ENCODE data around the gene IL1RN.

IL1RN gene

DNA sequence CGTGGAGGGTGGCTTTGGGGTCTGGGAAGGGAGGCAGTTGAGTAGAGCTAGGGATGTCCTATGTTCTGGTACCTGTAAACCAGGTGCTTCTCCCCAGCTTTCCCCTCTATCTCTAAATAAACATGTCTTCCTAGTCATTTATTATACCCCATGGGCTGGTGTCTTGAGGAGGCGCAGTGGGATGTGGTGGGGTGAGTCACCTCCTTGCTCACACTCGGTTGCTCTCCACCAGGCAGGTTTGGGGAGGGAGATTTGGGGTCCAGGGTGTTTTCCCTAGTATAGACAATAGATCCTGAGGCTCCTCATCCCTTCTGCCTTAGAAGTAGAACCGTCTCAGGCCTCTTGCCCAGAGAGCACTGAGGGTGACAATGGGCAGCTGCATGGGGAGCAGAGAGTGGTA is 51.5 kb downstream of the IL1RN start:
- TF ChIP-seq, protein P1, sequence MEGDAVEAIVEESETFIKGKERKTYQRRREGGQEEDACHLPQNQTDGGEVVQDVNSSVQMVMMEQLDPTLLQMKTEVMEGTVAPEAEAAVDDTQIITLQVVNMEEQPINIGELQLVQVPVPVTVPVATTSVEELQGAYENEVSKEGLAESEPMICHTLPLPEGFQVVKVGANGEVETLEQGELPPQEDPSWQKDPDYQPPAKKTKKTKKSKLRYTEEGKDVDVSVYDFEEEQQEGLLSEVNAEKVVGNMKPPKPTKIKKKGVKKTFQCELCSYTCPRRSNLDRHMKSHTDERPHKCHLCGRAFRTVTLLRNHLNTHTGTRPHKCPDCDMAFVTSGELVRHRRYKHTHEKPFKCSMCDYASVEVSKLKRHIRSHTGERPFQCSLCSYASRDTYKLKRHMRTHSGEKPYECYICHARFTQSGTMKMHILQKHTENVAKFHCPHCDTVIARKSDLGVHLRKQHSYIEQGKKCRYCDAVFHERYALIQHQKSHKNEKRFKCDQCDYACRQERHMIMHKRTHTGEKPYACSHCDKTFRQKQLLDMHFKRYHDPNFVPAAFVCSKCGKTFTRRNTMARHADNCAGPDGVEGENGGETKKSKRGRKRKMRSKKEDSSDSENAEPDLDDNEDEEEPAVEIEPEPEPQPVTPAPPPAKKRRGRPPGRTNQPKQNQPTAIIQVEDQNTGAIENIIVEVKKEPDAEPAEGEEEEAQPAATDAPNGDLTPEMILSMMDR (IDR thresholded peaks at IDR 0.05; ENCODE audit: control extremely low read depth, extremely low read depth, low read depth, missing control alignments) = no peak
- no peak for DNase-seq (ENCODE audit: extremely low spot score)
- CTCF ChIA-PET = interaction anchor here (3.1 to 6.0 kb wide), 2 partner anchors 21 to 42 kb away, joined by 16 to 44 read pairs; no protein-coding TSS in a partner anchor
- POLR2A ChIA-PET = no interaction called here

DNA sequence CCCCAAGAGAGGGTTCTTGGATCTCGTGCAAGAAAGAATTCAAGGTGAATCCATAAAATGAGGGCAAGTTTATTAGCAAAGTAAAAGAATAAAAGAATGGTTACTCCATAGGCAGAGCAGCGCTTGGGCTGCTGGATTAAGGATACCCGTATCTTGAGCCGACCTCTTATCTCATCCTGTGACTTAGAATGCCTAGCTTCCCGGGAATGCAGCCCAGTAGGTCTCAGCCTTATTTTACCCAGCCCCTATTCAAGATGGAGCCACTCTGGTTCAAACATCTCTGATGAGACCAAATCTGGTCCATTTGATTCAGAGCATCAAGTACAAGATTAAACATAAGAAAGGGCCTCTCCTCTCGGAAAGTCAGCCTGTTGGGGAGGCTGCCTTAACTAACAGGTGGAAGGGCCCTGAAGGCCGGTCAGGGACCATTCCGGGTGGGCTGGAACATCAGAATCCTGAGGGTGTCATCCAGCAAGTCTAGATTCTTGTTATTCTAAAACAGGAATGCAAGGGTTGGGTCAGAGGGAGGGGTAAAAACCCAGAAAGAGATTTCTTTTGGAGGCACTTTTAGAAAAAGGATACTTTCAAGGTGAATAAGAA is 52.1 kb downstream of the IL1RN start:
- DNase-seq (ENCODE audit: extremely low spot score) = no peak
- CTCF ChIA-PET = interaction anchor here (1.0 to 3.1 kb wide), 5 partner anchors 19 to 100 kb away, joined by 3 to 16 read pairs (median 4); no protein-coding TSS in a partner anchor

DNA sequence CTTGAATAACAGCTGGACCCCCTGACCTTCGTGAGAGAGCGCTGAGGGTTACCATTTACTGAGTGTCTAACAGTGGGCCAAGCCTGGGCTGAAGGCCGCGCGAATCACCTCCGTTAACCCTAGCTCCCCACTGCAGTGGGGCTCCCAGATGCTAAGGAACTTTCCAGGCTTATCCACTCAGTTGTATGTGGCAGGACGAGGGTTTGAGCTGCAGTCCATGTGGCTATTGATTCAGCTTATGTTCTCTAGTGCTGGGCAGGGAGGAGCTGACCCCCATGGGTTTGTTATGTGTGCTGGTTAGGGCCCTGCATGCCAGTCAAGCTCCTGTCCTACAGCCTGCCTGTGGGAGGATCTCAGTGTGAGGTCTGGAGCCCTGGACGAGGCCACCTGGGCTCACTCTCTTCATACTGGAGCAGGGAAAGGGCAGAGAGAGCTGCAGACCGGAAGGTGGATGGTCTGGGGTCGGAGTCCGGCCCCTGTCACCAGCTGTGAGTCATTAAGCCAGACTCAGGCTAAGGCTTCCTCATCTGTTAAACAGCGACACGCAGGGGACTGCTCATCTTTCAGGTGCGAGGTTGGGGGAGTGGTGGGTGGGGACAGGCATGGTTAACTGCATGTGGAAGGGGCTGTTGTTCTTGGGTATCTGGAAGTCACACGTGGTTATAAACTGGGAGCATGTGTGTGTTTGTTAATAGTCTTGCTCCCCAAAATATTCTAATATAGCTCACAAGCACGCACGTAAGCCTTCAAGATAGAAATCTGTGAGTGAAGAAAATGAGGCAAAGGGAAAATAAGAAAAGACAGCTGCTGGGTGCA is 52.9 kb downstream of the IL1RN start:
- POLR2A ChIA-PET = interaction anchor here (0.7 kb wide), 1 partner anchor 64 kb away, joined by 3 read pairs; no protein-coding TSS in a partner anchor
- TF ChIP-seq, protein P1 (IDR thresholded peaks at IDR 0.05; ENCODE audit: control extremely low read depth, extremely low read depth, low read depth, missing control alignments) = no peak
- CTCF ChIA-PET = interaction anchor here (1.0 to 4.7 kb wide), 7 partner anchors 18 to 190 kb away, joined by 3 to 21 read pairs (median 4); no protein-coding TSS in a partner anchor
- no peak for DNase-seq (ENCODE audit: extremely low spot score)

More for the DNA sequence above, 52.1 kb downstream of the IL1RN start:
- POLR2A ChIA-PET = no interaction called here
- TF ChIP-seq, protein P1 (IDR thresholded peaks at IDR 0.05; ENCODE audit: control extremely low read depth, extremely low read depth, low read depth, missing control alignments) = no peak

DNA sequence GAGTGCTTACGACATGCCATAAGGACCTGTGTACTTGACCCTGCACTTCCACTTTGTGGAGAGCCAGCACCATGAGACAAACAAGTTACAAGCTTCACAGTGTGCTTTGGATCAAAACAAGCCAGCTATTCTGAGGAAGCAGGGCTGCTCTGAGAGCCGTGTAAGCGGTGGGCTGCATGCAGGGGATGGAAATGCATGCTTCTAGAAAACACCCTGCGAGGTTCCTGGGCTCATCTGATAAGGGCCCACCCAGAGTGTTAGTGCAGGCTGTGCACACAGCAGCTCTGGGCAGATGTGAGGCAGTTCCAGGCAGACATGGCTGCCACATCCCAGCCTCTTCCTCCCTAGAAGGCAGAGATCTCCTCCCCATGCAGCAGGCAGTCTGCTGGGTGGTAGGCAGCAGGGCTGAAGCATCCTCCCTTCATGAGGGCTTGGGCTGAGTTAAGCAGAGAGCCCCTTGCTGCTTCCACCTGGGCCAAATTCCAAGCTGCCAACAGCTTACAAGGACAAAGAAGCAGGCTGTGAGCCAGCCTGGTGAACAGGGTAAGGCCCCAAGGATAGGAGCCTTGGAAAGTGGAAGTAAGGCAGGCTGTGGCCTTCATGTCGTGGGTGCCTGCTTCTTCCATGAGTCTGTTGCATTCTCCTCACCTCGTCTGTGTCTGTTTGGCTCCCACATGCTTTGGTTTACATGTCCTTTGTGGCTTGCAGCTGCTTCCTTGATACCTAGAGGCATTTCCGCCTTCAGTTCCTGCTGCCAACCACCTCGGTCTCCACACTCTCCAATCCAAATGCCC is 54.1 kb downstream of the IL1RN start:
- no peak for DNase-seq (ENCODE audit: extremely low spot score)
- ChIA-PET POLR2A (no interaction called here), CTCF (interaction anchor here (1.0 to 4.7 kb wide), 5 partner anchors 17 to 189 kb away, joined by 3 to 24 read pairs (median 16); no protein-coding TSS in a partner anchor)
- TF ChIP-seq, protein P1 (IDR thresholded peaks at IDR 0.05; ENCODE audit: control extremely low read depth, extremely low read depth, low read depth, missing control alignments) = no peak

DNA sequence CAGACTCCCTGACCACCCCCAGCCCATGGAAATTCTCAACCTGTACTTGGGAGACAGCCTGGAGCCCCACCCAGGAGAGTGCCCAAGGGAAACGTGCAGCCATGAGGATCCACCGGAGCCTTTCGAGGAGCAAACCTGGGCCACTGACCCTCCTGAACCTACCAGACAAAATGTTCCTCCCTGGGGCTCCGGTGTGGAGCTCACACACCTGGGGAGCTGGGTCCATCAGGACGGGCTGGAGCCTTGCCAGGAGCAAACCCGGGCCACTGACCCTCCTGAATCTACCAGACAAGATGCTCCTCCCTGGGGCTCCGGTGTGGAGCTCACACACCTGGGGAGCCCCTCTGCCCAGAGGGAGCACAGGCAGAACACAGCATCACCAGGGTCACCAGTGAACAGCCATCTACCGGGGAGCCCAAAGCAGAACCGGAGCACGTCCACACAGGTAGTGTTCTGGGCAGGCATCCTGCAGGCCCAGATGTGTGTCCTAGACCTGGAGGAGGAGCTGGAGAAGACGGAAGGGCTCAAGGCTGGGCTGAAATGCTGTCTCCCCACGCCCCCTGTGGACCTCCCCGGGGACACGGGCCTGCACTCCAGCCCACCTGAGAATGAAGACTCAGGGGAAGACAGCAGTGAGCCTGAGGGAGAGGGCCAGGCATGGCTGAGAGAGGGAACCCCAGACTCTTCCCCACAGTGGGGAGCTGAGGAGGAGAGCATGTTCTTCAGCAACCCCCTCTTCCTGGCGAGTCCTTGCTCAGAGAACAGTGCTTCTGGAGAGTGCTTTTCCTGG is 55.3 kb downstream of the IL1RN start:
- DNase-seq (ENCODE audit: extremely low spot score) = no peak
- TF ChIP-seq, protein P1 (IDR thresholded peaks at IDR 0.05; ENCODE audit: control extremely low read depth, extremely low read depth, low read depth, missing control alignments) = no peak
- POLR2A ChIA-PET = no interaction called here
- CTCF ChIA-PET = interaction anchor here (0.8 to 4.7 kb wide), 6 partner anchors 8 to 65 kb away, joined by 3 to 24 read pairs (median 11); partner anchors contain the start of gene PSD4
